ENCODE measurements around the gene MRPL27. TPM values are rescaled to one million over a fixed set of nuclear protein-coding genes. Genes with fewer than 3 reads are reported as not detected.

MRPL27 gene
- total RNA-seq, 1 donor from 2014 or later, result 57.5 TPM

DNA sequence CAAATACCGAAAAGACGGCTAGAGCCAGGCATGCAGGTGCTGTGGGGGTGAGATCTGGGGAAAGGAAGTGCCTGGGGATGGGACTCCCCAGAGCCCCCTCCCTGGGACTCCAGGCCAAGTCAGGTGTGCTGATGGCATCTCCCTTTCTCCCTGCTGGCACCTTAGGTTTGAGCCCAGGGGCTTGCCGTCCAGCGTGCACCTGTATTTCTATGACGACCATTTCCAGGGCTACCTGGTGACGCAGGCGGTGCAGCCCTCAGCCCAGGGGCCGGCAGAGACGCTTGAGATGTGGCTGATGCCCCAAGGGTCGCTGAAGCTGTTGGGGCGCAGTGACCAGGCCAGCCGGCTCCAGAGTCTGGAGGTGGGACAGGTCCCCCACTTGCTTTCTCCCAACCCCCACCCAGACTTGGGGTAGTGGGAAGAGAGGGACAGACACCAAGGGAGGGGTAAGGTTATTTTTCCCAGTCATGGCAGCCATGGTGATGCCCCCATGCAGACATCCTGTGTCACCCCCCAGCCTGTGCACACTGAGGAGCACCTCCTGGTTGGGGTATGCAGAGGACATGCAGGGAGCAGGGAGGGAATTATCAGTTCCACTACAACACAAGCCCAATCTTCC, 16.0 kb downstream of the MRPL27 start:
- peaks cover under 1% of the 10 kb centered on the region for H3K4me1 Mint-ChIP-seq
- H3K4me3 Mint-ChIP-seq, result no peak overlapping the region
- H3K9me3 Mint-ChIP-seq, result no peaks in the 10 kb centered on the region
- peaks cover 7% of the 10 kb centered on the region for H3K36me3 Mint-ChIP-seq
- TF ChIP-seq, protein P1, sequence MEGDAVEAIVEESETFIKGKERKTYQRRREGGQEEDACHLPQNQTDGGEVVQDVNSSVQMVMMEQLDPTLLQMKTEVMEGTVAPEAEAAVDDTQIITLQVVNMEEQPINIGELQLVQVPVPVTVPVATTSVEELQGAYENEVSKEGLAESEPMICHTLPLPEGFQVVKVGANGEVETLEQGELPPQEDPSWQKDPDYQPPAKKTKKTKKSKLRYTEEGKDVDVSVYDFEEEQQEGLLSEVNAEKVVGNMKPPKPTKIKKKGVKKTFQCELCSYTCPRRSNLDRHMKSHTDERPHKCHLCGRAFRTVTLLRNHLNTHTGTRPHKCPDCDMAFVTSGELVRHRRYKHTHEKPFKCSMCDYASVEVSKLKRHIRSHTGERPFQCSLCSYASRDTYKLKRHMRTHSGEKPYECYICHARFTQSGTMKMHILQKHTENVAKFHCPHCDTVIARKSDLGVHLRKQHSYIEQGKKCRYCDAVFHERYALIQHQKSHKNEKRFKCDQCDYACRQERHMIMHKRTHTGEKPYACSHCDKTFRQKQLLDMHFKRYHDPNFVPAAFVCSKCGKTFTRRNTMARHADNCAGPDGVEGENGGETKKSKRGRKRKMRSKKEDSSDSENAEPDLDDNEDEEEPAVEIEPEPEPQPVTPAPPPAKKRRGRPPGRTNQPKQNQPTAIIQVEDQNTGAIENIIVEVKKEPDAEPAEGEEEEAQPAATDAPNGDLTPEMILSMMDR (IDR thresholded peaks at IDR 0.05; ENCODE audit: unreplicated experiment), result no peak
- H3K27ac Mint-ChIP-seq, result no peak overlapping the region
- DNase-seq (ENCODE audit: low spot score in 2 of 2, unreplicated experiment in 2 of 2), result no peak
- H3K27me3 Mint-ChIP-seq (ENCODE audit: low read depth), result no peaks in the 10 kb centered on the region

DNA sequence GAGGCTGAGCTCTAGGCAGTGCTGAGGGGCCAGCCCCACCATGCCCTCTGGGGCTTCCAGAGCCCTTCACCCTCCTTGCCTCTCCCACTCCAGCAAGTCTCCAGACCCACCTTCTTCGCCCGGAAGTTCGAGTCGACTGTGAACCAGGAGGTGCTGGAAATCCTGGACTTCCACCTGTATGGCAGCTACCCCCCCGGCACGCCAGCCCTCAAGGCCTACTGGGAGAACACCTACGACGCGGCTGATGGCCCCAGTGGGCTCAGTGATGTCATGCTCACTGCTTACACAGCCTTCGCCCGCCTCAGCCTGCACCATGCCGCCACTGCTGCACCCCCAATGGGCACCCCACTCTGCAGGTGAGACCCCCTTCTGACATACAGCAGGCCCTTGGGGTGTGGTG, 16.6 kb downstream of the MRPL27 start:
- Mint-ChIP-seq H3K9me3 (no peaks in the 10 kb centered on the region), H3K27me3 (ENCODE audit: low read depth) (no peaks in the 10 kb centered on the region), H3K36me3 (peaks cover 12% of the 10 kb centered on the region), H3K4me1 (no peaks in the 10 kb centered on the region), H3K27ac (no peak overlapping the region), H3K4me3 (no peak overlapping the region)
- no peak for DNase-seq (ENCODE audit: low spot score in 2 of 2, unreplicated experiment in 2 of 2)
- TF ChIP-seq, protein P1 (IDR thresholded peaks at IDR 0.05; ENCODE audit: unreplicated experiment), result no peak

DNA sequence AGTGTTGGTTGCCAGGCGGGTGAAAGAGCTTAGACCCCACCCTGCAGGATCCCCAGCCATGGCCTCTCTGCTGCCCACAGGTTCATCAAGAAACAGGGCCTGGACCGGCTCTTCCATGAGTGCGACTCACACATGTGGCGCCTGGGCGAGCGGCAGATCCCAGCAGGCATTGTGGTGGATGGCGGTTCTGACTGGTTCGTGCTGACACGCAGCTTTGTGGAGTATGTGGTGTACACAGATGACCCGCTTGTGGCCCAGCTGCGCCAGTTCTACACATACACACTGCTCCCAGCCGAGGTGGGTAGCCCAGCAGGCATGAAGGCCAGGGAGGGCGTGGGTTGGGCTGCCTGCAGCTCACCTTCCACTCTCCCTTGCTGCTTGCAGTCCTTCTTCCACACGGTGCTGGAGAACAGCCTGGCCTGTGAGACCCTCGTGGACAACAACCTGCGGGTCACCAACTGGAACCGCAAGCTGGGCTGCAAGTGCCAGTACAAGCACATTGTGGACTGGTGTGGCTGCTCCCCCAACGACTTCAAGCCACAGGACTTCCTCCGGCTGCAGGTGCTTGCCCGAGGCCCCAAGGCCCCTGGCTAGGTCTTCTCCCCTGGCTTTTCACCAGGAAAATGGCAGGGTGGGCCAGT, 17.2 kb downstream of the MRPL27 start:
- no peaks in the 10 kb centered on the region for H3K27me3 Mint-ChIP-seq (ENCODE audit: low read depth)
- H3K4me1 Mint-ChIP-seq, result no peaks in the 10 kb centered on the region
- no peaks in the 10 kb centered on the region for H3K9me3 Mint-ChIP-seq
- H3K4me3 Mint-ChIP-seq, result no peak overlapping the region
- TF ChIP-seq, protein P1 (IDR thresholded peaks at IDR 0.05; ENCODE audit: unreplicated experiment), result no peak
- no peak overlapping the region for H3K27ac Mint-ChIP-seq
- H3K36me3 Mint-ChIP-seq, result peaks cover 12% of the 10 kb centered on the region
- no peak for DNase-seq (ENCODE audit: low spot score in 2 of 2, unreplicated experiment in 2 of 2)

DNA sequence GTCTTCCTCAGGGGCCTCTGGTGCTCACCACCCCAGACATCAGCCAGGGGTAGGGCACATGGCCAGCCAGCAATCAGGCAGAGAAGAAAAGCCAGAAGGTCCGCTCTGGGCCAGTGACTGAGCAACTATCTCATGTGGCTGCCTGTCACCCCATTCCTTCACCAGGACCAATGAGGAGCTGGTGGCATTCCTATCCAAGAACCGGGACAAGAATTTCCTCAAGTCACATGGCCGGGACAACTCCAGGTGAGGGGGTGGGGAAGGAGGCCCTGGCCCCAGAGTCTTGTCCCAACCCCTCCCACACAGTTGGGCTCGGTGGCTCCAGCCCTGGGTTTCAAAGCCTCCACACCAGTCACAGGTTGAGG, 17.7 kb downstream of the MRPL27 start:
- Mint-ChIP-seq H3K4me1 (no peaks in the 10 kb centered on the region), H3K27me3 (ENCODE audit: low read depth) (no peaks in the 10 kb centered on the region), H3K4me3 (no peak overlapping the region), H3K27ac (no peak overlapping the region), H3K36me3 (peaks cover 12% of the 10 kb centered on the region), H3K9me3 (no peaks in the 10 kb centered on the region)
- TF ChIP-seq, protein P1 (IDR thresholded peaks at IDR 0.05; ENCODE audit: unreplicated experiment), result no peak
- no peak for DNase-seq (ENCODE audit: low spot score in 2 of 2, unreplicated experiment in 2 of 2)

DNA sequence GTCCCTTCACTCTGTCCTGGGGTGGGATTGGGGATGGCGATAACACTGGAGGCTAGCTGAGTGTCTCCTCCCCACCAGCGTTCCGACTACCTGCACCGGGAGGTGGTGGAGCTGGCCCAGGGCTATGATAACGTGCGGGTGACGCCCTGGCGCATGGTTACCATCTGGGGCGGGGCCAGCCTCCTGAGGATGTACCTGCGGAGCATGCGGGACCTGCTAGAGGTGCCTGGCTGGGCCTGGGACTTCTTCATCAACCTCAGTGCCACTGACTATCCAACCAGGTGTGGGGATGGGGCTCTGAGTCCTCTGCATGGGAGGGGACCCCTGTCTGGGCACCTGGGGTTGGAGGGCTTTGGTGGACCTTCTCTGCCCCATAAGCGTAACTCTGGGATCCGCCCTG, 18.2 kb downstream of the MRPL27 start:
- TF ChIP-seq, protein P1 (IDR thresholded peaks at IDR 0.05; ENCODE audit: unreplicated experiment), result no peak
- no peak overlapping the region for H3K4me3 Mint-ChIP-seq
- no peaks in the 10 kb centered on the region for H3K27me3 Mint-ChIP-seq (ENCODE audit: low read depth)
- H3K9me3 Mint-ChIP-seq, result no peaks in the 10 kb centered on the region
- peaks cover 12% of the 10 kb centered on the region for H3K36me3 Mint-ChIP-seq
- H3K4me1 Mint-ChIP-seq, result no peaks in the 10 kb centered on the region
- no peak for DNase-seq (ENCODE audit: low spot score in 2 of 2, unreplicated experiment in 2 of 2)
- H3K27ac Mint-ChIP-seq, result no peak overlapping the region

Data from mesothelial cell of epicardium (in vitro differentiated cells).